A549 (cell line): ENCODE results near the gene PLPP4. TPM values are rescaled to one million over a fixed set of nuclear protein-coding genes. Genes with fewer than 3 reads are reported as not detected.
"Not testable (repeated sequence)": the region's sequence is repeated elsewhere in the genome, so short reads cannot be mapped to it uniquely, and the experiment has no call there.

Experiments used
- ATAC-seq, 2 experiments: fragments of 200-7000 bp in 1 of 2; fragments of >200 bp in 1 of 2; cut with Nextera tagmentation in 1 of 2; cut with Tn5 transposase in 1 of 2; 3 replicates each; pipeline versions ENCODE4 v1.8.0 to v1.9.1; 2018 to 2020; ENCODE audit warnings: mild to moderate bottlenecking in 1 of 2, moderate library complexity in 1 of 2
- CTCF ChIA-PET: fragments of 300-600 bp; sonication (Branson Sonifier 250); formaldehyde crosslinking; extraction: SDS; loops from one replicate; lab custom pipeline; 2021; ENCODE audit warnings: antibody characterized with exemption, inconsistent platforms; lab: Yijun Ruan, JAX
- POLR2A ChIA-PET: fragments of 350-600 bp; formaldehyde crosslinking; extraction: SDS; loops from one replicate; lab custom pipeline; 2021; ENCODE audit warnings: antibody characterized with exemption, inconsistent platforms; lab: Yijun Ruan, JAX
- DNase-seq, 2 experiments: peaks; one replicate each; pipeline versions ENCODE4 v3.0.0 to v3.0.0-alpha.2; 2011 to 2016; ENCODE audit warnings: low read depth in 1 of 2, low spot score in 1 of 2
- FAIRE-seq: peaks from 2 replicates; lab custom pipeline; 2011; peaks lifted over from hg19 to GRCh38; lab: Jason Lieb, UNC
- H3K27ac ChIP-seq, 2 experiments: fragments of >200 bp; sonication (Bioruptor Twin); formaldehyde crosslinking; 3 replicates each; pipeline ENCODE4 v1.5.1; 2016 to 2017
- H3K4me1 ChIP-seq: fragments of >200 bp; sonication (Bioruptor Twin); formaldehyde crosslinking; 3 replicates; pipeline ENCODE4 v1.6.1; 2016
- H3K4me2 ChIP-seq: fragments of >200 bp; sonication (Bioruptor Twin); formaldehyde crosslinking; 3 replicates; pipeline ENCODE4 v1.6.1; 2016
- H3K4me3 ChIP-seq: fragments of >200 bp; sonication (Bioruptor Twin); formaldehyde crosslinking; 3 replicates; pipeline ENCODE4 v1.5.1; 2016
- H3K9me3 ChIP-seq: fragments of >200 bp; sonication (Bioruptor Twin); formaldehyde crosslinking; 3 replicates; pipeline ENCODE4 v1.6.1; 2016
- BHLHE40 ChIP-seq: IDR thresholded peaks from 2 replicates; pipeline ENCODE4 v1.6.1; 2012; ENCODE audit warnings: low read depth, low read length, inconsistent platforms
- CBX8 ChIP-seq: fragments of 200-600 bp; sonication (generic); IDR thresholded peaks from 2 replicates; pipeline ENCODE4 v1.6.1; 2016
- CHD2 ChIP-seq: fragments of 150-350 bp; IDR thresholded peaks from 2 replicates; pipeline ENCODE4 v1.6.1; 2014; ENCODE audit warnings: low read length; ENCODE audit not compliant: partially characterized antibody
- CHD4 ChIP-seq: fragments of 200-600 bp; sonication (generic); IDR thresholded peaks from 2 replicates; pipeline ENCODE4 v1.6.1; 2016; ENCODE audit warnings: antibody characterized with exemption, mild to moderate bottlenecking, borderline replicate concordance
- EHF ChIP-seq: fragments of 250-450 bp; sonication (Bioruptor Pico); IDR thresholded peaks from 2 replicates; pipeline ENCODE4 v1.5.0; 2020; ENCODE audit warnings: mild to moderate bottlenecking
- EHMT2 ChIP-seq: fragments of 200-600 bp; sonication (generic); IDR thresholded peaks from 2 replicates; pipeline ENCODE4 v1.6.1; 2016; ENCODE audit warnings: antibody characterized with exemption, low read depth, mild to moderate bottlenecking, moderate library complexity
- FOXS1 ChIP-seq: fragments of 250-450 bp; sonication (Bioruptor Pico); IDR thresholded peaks from 2 replicates; pipeline ENCODE4 v1.5.0; 2020; ENCODE audit warnings: mild to moderate bottlenecking, moderate library complexity
- HDAC2 ChIP-seq: fragments of 200-600 bp; sonication (generic); IDR thresholded peaks from 2 replicates; pipeline ENCODE4 v1.6.1; 2016
- HOXB5 ChIP-seq: fragments of 250-450 bp; sonication (Bioruptor Pico); IDR thresholded peaks from 2 replicates; pipeline ENCODE4 v1.5.0; 2020; ENCODE audit warnings: mild to moderate bottlenecking, moderate library complexity
- JUNB ChIP-seq: fragments of >200 bp; sonication (Bioruptor Twin); formaldehyde crosslinking; IDR thresholded peaks from 2 replicates; pipeline ENCODE4 v1.6.1; 2016
- NFE2L2 ChIP-seq: fragments of 150-350 bp; conservative IDR thresholded peaks from 2 replicates; pipeline ENCODE4 v1.6.1; 2014; ENCODE audit warnings: low read length
- NR3C1 ChIP-seq: fragments of >200 bp; sonication (Bioruptor Twin); formaldehyde crosslinking; IDR thresholded peaks from 3 replicates; pipeline ENCODE4 v1.6.1; 2017
- RNF2 ChIP-seq: fragments of 200-600 bp; sonication (generic); IDR thresholded peaks from 2 replicates; pipeline ENCODE4 v1.6.1; 2016; ENCODE audit warnings: low read depth, mild to moderate bottlenecking, antibody characterized with exemption, moderate library complexity, borderline replicate concordance
- SREBF2 ChIP-seq: fragments of 450-650 bp; IDR thresholded peaks from 2 replicates; pipeline ENCODE4 v1.6.1; 2014; ENCODE audit warnings: mild to moderate bottlenecking, moderate library complexity
- TFCP2L1 ChIP-seq: fragments of 250-450 bp; sonication (Bioruptor Pico); IDR thresholded peaks from 2 replicates; pipeline ENCODE4 v1.5.0; 2021; ENCODE audit warnings: mild to moderate bottlenecking
- USF2 ChIP-seq: fragments of 450-650 bp; IDR thresholded peaks from 2 replicates; pipeline ENCODE4 v1.6.1; 2014; ENCODE audit warnings: antibody characterized with exemption
- ZSCAN20 ChIP-seq: fragments of 250-450 bp; sonication (Bioruptor Pico); IDR thresholded peaks from 2 replicates; pipeline ENCODE4 v1.8.0; 2022; ENCODE audit warnings: mild to moderate bottlenecking, moderate library complexity
- WGBS: methylation state at CpG from one replicate; pipeline ENCODE4 v1.1.6; 2017; ENCODE audit errors: missing lambda C conversion rate; 5-methylcytosine and 5-hydroxymethylcytosine counted together
- polyA plus RNA-seq, 4 experiments: library from polyadenylated mRNA; depleted of rRNA in 3 of 4; stranded (reverse); fragments of >200 nt; fragmentation: RNase III in 1 of 4; extraction: RNeasy Plus Mini Kit Qiagen cat#74134 plus additional on column Dnase treatment in 1 of 4; gene quantifications; 2 replicates in 3 of 4; 3 replicates in 1 of 4; pipeline ENCODE4 v1.2.3, GENCODE V29; 2011 to 2017
- TF ChIP-seq, protein P1 (sequence below): fragments of 200-600 bp; sonication (generic); IDR thresholded peaks from 2 replicates; pipeline ENCODE4 v1.6.1; 2016; ENCODE audit warnings: antibody characterized with exemption, mild to moderate bottlenecking, moderate library complexity
- TF ChIP-seq, protein P2 (sequence below): fragments of >200 bp; sonication (Bioruptor Twin); formaldehyde crosslinking; IDR thresholded peaks from 3 replicates; pipeline ENCODE4 v1.5.1; 2016
- TF ChIP-seq, protein P3 (sequence below): fragments of >200 bp; sonication (Bioruptor Twin); formaldehyde crosslinking; IDR thresholded peaks from 2 replicates; pipeline ENCODE4 v1.6.1; 2016
- TF ChIP-seq, protein P4 (sequence below): fragments of 250-450 bp; sonication (Bioruptor Pico); IDR thresholded peaks from 2 replicates; pipeline ENCODE4 v1.5.0; 2020; ENCODE audit warnings: low read depth, mild to moderate bottlenecking, moderate library complexity

The PLPP4 gene
- polyA plus RNA-seq, 2 of the 4 experiments (the other 2 are of a cell fraction): not detected

DNA sequence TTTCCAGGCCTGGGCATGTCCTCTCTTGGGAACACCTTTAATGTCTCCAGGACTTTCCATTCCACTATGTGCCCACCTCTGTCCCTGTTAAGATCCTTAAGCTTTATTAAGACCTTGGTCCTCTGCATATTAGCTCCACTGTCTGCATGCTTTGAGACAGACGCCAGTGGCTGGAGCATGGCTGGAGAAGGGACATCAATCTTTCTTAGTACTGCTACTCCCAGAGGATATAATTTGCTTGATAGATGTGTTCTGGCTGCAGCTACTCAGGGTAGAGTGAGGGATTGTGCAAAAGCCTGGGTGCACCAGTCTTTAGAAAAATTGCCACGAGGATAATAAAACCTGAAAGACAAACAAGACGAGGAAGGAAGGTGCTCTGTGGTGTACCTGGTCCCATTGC is 42.9 kb downstream of the PLPP4 start (continued):
- TF ChIP-seq, protein P1, sequence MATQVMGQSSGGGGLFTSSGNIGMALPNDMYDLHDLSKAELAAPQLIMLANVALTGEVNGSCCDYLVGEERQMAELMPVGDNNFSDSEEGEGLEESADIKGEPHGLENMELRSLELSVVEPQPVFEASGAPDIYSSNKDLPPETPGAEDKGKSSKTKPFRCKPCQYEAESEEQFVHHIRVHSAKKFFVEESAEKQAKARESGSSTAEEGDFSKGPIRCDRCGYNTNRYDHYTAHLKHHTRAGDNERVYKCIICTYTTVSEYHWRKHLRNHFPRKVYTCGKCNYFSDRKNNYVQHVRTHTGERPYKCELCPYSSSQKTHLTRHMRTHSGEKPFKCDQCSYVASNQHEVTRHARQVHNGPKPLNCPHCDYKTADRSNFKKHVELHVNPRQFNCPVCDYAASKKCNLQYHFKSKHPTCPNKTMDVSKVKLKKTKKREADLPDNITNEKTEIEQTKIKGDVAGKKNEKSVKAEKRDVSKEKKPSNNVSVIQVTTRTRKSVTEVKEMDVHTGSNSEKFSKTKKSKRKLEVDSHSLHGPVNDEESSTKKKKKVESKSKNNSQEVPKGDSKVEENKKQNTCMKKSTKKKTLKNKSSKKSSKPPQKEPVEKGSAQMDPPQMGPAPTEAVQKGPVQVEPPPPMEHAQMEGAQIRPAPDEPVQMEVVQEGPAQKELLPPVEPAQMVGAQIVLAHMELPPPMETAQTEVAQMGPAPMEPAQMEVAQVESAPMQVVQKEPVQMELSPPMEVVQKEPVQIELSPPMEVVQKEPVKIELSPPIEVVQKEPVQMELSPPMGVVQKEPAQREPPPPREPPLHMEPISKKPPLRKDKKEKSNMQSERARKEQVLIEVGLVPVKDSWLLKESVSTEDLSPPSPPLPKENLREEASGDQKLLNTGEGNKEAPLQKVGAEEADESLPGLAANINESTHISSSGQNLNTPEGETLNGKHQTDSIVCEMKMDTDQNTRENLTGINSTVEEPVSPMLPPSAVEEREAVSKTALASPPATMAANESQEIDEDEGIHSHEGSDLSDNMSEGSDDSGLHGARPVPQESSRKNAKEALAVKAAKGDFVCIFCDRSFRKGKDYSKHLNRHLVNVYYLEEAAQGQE: no peak
- TF ChIP-seq SREBF2: no peak
- TF ChIP-seq EHMT2: no peak
- TF ChIP-seq USF2: no peak
- no peak for TF ChIP-seq BHLHE40

DNA sequence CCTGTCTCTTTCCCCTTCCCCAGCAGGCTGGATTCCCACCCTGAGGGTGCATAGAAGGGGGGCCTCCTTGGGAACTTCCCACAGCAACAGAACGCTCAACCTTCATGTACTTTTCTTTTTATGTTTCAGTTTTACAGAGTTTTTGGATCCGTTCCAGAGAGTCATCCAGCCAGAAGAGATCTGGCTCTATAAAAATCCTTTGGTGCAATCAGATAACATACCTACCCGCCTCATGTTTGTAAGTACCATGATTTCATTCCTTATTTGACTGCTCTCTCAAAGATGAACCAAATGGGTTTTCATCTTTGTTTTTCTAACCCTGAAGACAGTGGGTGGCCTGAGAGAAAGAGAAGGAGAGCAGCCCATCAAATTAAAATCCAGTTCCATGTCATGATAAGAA is 46.7 kb downstream of the PLPP4 start:
- Histone ChIP-seq H3K4me1 (no peaks in the 10 kb centered on the region), H3K27ac (no peak overlapping the region), H3K4me3 (no peak overlapping the region), H3K4me2 (no peak overlapping the region), H3K9me3 (no peaks in the 10 kb centered on the region)
- FAIRE-seq: no peak
- WGBS: 1% methylated on average over 3 of the region's 3 CpGs
- TF ChIP-seq, protein P2, sequence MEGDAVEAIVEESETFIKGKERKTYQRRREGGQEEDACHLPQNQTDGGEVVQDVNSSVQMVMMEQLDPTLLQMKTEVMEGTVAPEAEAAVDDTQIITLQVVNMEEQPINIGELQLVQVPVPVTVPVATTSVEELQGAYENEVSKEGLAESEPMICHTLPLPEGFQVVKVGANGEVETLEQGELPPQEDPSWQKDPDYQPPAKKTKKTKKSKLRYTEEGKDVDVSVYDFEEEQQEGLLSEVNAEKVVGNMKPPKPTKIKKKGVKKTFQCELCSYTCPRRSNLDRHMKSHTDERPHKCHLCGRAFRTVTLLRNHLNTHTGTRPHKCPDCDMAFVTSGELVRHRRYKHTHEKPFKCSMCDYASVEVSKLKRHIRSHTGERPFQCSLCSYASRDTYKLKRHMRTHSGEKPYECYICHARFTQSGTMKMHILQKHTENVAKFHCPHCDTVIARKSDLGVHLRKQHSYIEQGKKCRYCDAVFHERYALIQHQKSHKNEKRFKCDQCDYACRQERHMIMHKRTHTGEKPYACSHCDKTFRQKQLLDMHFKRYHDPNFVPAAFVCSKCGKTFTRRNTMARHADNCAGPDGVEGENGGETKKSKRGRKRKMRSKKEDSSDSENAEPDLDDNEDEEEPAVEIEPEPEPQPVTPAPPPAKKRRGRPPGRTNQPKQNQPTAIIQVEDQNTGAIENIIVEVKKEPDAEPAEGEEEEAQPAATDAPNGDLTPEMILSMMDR: no peak
- TF ChIP-seq ZSCAN20 (no peak), HDAC2 (no peak), CHD4 (no peak), HOXB5 (CRISPR knock-in tag) (no peak), JUNB (no peak), NR3C1 (no peak), TFCP2L1 (CRISPR knock-in tag) (no peak), EHF (CRISPR knock-in tag) (no peak), NFE2L2 (no peak), RNF2 (no peak), CBX8 (no peak), CHD2 (no peak), FOXS1 (CRISPR knock-in tag) (no peak)
- TF ChIP-seq, protein P3, sequence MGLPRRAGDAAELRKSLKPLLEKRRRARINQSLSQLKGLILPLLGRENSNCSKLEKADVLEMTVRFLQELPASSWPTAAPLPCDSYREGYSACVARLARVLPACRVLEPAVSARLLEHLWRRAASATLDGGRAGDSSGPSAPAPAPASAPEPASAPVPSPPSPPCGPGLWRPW: no peak
- TF ChIP-seq, protein P1: no peak
- TF ChIP-seq, protein P4, sequence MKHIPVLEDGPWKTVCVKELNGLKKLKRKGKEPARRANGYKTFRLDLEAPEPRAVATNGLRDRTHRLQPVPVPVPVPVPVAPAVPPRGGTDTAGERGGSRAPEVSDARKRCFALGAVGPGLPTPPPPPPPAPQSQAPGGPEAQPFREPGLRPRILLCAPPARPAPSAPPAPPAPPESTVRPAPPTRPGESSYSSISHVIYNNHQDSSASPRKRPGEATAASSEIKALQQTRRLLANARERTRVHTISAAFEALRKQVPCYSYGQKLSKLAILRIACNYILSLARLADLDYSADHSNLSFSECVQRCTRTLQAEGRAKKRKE (CRISPR knock-in tag): no peak
- CTCF ChIA-PET: interaction anchor here (0.8 kb wide), 1 partner anchor 11 kb away, joined by 3 read pairs; no protein-coding TSS in a partner anchor
- POLR2A ChIA-PET: no interaction called here
- no peak for DNase-seq
- no peak for ATAC-seq

DNA sequence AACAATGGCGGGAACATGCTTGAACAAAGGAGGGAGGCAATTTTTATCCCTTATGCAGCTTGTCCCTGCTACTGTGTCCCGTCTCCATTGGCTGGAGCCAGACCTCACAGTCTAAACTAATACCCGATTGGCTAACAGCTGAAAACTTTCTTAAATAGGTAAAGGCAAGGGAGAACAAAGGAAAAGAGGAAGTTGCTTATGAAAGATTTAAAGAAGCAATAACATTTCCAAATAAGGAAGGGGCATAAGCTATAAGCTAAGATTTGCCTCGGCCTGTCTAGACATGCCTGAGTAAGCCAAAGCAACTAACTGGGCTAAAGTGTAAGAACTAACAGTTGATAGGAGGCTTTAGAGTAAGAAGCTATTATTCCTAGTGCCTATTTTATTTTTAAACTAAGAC is 47.2 kb downstream of the PLPP4 start:
- H3K4me2 ChIP-seq, H3K27ac ChIP-seq, POLR2A ChIA-PET, H3K9me3 ChIP-seq, DNase-seq, ATAC-seq, FAIRE-seq, H3K4me1 ChIP-seq, H3K4me3 ChIP-seq: not testable (repeated sequence)
- 6% methylated on average over 4 of the region's 4 CpGs for WGBS
- CTCF ChIA-PET: interaction anchor here (0.8 kb wide), 1 partner anchor 10 kb away, joined by 3 read pairs; no protein-coding TSS in a partner anchor
